Limb (tissue), 2 donors: ENCODE data around the gene YPEL4.
A peak's percentile ranks its signal among the peaks of the same experiment; 100 is the strongest.

ENCODE experiments used
- DNase-seq, 2 donors: peaks; one replicate each; pipeline ENCODE4 v3.0.0-alpha.2; 2016; ENCODE audit errors: extremely low spot score in 2 of 2

The YPEL4 gene

DNA sequence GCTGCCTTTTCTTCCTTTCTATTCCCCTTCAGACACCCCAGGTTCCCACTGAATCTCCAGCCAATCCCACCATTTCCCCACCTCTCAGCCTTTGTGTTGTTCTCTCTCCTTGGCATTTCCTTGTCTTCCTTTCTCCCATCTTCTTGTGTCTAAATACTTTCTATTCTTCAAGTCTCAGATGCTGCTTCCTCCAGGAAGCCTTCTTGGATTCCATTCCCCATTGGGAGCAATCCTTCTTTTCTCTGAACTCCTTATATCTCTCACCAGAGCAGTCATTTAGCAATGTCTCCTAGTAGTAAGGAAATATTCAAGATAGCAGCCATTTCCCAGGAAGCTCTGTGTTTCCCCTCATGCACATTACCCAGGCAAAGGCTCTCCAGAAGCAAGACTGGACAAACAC, 15.4 kb downstream of the YPEL4 start:
- DNase-seq = no peak

DNA sequence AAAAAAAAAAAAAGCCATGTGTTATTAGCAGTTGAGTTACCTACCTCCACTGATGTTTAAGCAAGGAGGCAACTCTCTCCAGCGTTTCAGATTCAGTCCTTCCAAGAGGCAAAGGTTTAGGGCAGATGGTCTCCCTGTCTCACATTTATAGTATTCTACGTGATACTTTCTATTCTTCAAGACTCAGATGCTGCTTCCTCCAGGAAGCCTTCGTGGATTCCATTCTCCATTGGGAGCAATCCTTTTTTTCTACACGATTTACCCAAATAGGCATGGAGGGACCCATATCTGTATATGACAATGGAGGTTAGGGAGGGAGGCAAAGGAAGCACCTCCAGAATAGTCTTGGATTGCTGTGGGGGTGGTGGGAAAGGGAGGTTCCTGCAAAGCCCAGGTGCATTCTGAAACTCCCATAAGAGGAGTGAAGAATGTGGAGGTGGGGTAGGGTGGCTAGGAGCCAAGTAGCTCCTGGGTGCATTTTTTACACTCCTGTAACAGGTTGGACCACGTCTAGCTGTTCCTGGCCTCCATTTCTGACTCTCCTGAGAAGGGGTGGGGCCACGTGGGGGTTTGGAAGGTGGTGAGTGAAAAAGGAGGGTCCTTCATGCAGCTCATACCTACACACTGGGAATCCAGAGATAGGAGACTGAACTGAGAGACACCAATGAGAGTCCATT, 16.2 kb downstream of the YPEL4 start:
- DNase-seq = no peak

DNA sequence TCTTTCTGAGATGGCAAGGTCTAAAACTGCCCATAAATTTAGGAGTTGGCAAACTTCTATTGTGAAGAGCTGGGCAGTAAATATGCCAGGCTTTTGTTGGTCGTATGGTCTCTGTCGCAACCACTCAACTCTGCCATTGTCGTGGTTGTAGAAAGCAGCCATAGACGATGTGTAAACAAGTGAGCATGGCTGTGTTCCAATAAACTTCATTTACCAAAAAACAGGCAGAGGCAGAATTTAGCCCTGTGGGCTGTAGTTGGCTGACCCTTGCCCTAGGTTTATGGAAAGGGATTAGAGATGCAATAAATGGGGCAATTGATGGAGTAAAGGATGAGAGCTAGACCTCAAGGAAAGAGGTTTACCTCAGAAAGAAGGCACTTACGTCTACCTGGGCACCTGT, 17.6 kb downstream of the YPEL4 start:
- no peak for DNase-seq

DNA sequence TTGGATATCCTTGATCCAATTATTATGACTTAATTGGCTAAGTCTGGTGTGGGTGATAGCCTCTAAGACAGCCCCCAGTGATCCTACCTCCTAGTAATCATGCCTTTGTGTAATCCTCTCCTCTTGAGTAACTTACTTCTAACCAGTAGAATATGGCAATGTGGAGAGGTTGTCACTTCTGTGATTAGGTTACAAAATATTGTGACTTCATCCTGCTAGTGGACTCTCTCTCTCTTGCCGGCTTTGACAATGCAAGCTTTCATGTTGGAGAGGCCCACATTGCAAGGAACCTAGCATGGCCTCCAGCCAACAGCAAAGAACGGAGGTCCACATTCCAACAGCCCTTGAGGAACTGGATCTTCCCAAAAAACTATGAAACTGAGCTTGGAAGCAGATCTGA, 19.5 kb downstream of the YPEL4 start:
- no peak for DNase-seq

DNA sequence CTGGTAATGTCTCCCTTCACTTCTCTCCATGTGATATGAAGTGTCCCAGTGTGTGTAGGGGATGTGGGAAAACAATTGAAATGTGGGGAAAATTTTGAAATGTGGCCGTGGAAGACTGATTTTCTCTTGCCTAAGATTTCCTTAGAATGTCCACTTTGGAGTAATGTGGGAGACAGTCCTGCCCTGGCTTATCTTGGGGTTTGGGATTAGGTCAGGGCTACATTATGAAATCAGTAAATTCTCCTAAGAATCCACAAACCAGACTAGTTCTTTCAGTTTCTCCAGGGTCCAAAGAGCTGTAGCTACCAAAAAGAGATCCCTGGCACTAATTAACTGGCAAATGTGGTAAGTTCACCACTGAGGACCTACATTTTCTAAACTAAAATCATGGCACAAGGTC, 22.8 kb downstream of the YPEL4 start:
- no peak for DNase-seq

DNA sequence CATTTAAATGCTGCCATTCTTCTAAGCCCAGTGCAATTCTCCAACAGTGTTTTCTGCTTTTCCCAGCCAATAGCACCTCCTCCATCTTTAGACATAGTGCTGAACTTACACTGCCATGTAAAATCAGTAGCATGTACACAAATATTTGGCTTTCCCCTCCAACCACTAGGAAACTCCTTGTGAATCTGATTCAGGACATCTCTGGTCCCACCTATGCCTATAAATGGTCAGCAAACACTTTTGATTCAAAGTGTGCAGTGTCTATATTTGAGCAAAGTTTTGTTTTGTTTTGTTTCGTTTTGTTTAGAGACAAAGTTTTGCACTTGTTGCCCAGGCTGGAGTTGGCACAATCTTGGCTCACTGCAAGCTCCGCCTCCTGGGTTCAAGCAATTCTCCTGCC, 24.8 kb downstream of the YPEL4 start:
- DNase-seq = no peak

DNA sequence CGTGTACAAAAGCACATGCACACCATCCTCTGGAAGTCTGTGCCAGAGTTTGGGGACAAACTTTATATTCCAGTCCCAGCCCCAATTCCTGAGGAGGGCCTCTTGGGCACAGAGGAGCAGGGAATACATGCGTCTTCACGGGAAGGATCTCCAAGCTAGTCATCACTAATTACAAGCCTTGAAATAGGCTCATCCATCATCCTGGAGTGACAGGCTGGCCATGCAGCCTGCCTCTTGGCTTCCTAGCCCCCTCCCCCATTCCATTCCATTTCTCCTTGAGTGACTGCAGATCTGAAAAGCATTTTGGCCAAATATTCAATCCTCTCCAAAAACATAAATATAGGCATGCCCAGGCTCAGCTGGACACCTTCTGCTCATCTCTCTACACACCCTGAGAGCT, 27.4 kb downstream of the YPEL4 start:
- DNase-seq = no peak

DNA sequence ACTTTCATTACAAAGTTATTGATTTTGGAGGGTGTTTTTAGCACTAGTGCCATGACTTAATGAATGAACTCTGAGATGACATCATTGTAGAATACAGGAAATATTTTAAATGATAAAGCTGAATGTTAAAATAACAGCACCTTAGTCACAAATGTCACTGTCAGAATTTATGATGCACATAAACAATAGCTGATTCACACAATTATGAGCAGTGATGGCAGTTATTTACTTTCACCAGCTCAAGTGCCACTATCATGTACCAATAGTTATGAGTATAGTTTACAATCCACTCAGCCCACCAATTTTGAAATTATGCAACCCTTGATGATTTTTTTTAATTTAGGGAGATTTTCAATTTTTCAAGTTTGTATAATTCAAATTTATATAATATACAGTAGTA, 29.2 kb downstream of the YPEL4 start:
- no peak for DNase-seq

DNA sequence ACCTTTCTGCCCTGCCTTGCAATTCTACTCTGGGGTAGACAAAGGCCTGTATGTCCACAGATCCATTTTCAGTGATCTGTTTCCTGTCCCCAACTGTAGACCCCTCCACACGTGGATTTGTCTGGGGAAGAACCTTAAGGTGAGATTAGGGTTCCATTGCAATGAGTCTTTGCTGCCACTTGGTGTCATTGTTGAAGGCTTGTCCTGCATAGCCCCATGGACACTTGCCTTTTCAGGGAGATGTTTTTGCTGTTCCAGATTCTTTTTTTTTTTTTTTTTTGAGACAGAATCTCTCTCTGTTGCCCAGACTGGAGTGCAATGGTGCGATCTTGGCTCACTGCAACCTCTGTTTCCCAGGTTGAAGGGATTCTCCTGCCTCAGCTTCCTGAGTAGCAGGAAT, 30.4 kb downstream of the YPEL4 start:
- no peak for DNase-seq

DNA sequence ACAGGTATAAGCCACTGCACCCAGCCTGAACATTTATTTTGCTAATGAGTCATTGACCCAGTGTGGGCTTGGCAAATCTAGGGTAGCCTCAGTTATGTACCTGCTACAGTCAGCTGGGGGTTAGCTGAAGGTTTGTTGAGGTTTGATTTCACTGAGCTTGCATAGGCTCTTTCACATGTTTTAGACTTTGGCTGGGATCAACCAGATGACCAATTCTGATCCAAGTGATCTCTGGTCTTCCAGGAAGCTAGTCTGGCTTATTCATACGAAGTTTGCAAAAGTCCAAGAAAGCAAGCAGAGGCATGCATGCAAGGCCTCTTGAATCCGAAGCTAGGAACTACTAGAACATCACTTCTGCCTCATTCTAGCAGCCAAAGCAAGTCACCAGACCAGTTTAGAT, 31.3 kb downstream of the YPEL4 start:
- no peak for DNase-seq

DNA sequence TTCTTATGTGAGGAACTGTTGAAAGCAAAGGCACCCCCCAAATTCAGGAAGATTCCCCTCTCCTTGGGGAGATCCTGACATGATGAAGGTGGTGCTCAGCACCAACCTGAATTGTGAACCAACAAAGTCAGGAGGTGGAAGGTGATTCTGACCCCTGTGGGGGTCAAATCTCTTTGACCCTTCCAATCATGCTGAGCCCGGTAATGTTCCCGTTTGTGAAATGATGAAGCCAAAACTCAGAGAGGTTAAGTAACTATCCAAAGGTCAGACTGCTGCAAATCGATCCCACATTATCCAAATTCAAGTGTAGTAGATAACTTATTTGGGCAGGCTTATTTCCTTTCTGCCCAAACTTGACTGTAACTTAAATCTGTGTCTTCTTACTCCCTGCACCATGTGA, 33.1 kb downstream of the YPEL4 start:
- no peak for DNase-seq

DNA sequence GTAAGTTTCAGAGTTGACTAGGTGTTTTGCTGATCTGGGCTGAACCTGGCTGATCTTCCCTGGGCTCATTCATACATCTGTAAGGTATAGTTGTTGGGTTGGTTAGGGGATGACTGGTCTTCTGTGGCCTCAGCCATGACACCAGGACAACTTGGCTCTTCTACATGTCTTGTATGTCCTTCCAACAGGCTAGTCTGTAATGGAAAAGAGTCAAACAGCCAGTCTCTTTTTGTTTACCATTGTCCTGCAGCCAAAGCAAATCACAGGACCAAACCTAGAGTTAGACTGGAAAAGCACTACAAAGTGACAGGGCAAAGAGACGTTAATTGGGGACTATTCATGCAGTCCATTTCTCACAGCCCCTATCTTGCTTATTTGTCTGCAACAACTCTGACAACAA, 34.4 kb downstream of the YPEL4 start:
- DNase-seq = no peak

DNA sequence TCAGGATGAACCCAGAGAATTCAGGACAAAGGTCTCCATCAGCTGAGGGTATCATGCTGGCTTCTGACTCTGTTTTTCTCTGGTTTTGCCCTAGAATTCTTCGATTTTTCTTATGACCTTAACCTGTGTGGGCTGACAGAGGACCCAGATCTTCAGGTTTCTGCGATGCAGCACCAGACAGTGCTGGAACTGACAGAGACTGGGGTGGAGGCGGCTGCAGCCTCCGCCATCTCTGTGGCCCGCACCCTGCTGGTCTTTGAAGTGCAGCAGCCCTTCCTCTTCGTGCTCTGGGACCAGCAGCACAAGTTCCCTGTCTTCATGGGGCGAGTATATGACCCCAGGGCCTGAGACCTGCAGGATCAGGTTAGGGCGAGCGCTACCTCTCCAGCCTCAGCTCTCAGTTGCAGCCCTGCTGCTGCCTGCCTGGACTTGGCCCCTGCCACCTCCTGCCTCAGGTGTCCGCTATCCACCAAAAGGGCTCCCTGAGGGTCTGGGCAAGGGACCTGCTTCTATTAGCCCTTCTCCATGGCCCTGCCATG, 35.4 kb downstream of the YPEL4 start:
- DNase-seq = no peak

DNA sequence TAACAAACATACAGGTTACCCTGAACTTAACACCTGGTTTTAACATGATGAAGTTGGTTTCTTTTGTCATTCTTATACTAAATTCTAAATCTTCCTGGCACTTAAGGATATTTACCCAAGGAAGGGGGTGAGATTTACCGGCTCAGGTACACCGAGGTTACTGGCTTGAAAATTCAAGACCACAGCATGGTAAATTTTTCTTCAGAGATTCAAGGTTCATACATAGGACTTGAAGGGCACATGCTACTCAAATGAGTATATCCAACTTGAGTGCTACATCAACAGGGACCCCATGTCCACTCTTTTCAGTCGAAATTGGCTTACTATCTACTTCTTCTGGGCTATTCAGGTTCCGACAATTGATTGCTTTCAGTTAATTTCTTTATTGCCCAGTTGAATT, 39.5 kb downstream of the YPEL4 start:
- no peak for DNase-seq

DNA sequence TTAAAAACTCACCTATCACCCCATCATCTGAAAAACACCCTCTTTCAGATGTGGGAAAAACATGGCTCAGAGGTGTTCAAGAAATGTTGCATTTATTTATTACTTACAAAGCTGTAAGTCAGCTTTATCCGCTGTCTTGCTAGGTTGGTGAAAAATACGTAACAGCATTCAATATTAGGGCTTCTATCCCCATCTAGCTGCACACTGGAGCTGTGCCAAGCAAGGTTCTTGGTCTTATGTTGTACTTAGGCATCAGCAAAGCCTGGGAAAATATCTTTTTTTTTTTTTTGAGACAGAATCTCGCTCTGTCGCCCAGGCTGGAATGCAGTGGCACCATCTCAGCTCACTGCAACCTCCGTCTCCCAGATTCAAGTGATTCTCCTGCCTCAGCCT, 44.7 kb downstream of the YPEL4 start:
- DNase-seq = no peak

DNA sequence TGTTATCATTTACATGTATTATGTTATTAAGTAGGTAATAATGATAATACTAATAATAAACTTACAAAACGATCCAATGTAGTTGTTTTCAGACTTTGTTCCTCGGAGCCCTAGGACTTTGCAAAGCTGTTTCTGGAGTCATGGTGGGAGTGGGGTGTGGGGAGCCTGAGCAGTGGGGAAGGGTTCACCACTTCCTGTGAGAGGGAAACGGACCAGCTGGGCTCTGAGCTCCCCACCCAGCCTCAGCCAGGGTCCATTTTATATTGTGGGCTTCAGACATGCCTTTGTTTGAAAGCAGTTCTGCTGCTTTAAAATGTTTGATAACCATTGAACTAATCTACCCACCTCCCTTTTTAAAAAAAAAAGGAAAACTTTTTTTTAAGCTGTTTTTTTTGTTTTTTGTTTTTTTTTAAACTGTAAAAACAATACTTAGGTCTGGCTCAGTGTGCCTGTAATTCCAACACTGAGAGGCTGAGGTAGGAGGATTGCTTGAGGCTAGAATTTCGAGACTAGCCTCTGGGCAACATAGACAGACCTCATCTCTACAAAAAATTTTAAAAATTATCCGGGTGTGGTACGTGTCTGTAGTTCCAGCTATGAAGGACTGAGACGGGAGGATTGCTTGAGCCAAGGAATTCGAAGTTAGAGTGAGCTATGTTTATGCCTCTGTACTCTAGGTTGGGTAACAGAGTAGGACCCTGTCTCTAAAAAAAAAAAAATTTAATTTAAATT, 45.2 kb downstream of the YPEL4 start:
- no peak for DNase-seq

DNA sequence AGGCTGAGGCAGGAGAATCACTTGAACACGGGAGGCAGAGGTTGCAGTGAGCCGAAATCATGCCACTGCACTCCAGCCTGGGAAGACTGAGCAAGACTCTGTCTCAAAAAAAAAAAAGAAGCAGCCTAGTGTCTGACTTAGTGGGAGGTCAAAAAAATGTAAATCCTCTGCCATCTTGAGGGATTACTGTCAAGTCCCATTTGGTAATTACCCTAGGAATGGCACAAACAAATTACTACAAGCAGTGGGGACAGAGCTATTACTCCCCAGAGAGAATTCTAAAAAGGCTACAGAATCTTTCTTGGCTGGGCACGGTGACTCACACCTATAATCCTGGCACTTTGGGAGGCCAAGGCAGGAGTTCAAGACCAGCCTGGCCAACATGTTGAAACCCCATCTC, 48.4 kb downstream of the YPEL4 start:
- no peak for DNase-seq

DNA sequence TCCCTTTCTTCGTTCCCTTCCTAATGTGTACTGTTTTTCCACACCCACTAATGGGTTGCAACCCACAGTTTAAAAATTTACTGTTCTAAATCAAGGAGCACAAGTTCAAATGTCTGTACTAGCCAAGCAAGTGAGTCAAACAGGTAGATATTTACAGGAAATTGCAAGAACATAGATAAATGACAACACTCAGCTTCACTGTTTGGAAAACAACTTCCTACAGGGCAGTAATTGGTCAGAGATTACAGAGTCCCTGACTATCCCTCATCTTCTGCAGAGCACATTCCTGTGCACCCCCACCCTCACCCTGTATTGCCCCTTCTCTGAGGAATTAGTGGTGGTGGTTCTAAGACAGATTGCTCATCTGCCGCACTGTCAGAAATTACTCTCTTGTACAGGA, 50.3 kb downstream of the YPEL4 start:
- no peak for DNase-seq

DNA sequence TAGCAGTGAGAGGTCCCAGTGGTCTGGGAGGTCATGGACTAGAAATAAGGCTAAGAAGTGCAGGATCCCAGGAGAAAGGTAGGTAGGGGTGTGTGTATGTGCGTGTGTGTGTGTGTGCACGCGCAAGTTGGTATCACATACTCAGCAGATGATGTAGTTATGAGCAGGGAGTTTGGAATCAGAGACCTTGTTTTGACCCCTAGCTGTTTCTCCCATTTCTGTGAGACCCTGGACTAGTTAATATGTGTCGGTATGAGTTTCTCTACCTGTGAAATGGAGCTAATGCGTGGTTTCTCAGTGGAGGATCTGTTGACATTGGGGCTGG, 50.9 kb downstream of the YPEL4 start:
- DNase-seq = peak in 1 of 2 donors; percentile 45

DNA sequence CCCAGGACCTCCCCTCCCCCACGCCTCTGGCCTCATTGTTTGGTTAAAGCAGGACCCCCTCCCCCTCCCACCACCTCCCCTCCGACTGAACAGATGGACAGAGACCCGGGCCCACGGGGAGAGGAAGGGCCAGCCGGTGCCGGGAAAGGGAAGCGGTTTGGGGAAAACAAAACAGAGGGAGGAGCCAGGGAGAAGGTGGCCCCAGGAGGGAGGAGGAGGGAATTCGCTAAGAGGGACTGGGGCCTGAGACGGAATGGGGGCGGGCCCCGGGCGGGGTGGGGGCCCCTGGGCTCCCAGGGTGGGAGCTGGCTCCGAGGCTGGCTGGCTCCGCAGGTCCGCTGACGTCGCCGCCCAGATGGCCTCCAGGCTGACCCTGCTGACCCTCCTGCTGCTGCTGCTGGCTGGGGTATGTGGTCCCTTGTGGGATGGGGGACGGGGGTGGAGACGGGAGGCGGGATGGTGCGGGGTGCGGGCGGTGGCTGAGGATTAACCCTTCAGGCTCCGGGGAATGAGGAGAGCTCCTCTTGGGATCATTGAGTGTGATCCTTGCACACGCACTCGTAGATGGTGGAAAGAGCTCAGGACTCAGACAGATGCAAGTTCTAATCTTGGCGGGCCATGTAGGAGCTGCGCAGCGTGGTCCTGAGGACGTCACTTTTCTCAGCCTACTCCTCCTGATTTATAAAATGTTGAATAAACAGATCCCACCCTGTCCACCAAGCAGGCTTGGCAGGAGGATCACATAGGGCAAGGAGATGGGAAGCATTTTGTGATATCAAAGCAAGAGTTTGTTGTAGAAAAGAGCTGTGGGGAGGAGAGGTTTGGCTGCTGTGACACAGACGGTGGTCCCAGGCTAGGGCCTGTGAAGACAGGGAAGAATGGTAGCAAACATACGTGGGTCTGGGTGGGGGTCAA, 51.5 kb downstream of the YPEL4 start:
- peak; percentile 83 to 84 for DNase-seq

DNA sequence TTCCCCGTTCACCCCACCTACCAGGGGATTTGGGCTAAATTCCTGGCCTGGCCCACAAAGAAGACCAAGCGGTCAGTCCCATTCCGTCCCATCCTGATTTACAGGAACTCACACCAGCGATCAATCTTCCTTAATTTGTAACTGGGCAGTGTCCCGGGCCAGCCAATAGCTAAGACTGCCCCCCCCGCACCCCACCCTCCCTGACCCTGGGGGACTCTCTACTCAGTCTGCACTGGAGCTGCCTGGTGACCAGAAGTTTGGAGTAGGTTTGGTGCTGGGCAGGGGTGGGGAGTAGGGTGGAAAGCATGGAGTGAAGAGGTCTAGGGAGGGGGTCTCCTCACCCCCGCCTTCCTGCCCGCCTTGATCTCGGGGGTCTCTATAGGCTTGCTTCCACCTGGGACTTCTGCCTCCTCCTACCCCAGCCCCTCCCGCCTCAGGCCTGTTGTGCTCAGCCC, 52.2 kb downstream of the YPEL4 start, which contains the start of gene SERPING1:
Gene SERPING1 (plus strand): TSS at position 225 of the 455 bp plus-strand sequence. CDS start 586 bp downstream, outside the sequence.
- DNase-seq = peak; percentile 27 to 74
